D721Med (cell line): Measurements from ENCODE around the gene PRKCA.
"Not testable (repeated sequence)": the region's sequence is repeated elsewhere in the genome, so short reads cannot be mapped to it uniquely, and the experiment has no call there.

Experiments used
- DNase-seq: peaks from one replicate; pipeline ENCODE4 v3.0.0; 2011; ENCODE audit warnings: low spot score; ENCODE audit not compliant: insufficient read length
- FAIRE-seq: peaks from 2 replicates; lab custom pipeline; 2011; peaks lifted over from hg19 to GRCh38; lab: Jason Lieb, UNC
- TF ChIP-seq, protein P1 (sequence below): IDR thresholded peaks from 2 replicates; pipeline ENCODE4 v1.5.1; 2012; ENCODE audit warnings: mild to moderate bottlenecking, control low read depth; ENCODE audit not compliant: insufficient read depth; ENCODE audit errors: missing control alignments

Gene PRKCA

DNA sequence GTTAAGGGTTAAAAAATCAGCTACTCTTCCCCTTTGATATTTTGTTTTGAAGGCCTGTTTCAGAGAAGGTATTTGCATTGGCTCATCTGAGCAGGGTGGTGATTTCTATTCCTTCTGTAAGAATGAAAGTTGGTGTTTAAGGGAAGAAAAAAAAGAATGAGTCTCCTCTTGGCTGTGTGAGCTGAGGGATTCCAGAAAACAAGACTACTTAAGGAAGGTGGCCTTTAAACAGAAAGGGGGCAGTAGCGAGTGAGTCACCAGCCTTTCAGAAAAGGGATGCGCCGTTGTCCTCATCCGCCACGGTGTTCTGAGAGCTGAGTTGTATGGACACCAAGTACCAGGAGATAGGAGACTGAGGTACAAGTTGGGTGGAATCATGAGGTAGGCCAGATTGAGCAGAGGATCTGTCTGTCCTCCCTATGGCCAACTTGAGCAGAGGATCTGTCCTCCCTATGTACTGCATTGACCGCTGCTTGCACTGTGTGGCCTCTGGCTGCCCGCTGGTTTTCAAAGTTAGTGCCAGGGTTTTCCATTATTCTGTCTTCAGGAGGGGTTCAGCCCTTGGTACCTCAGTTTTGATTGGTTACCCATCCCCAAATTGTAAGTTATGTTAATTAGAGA, 8.2 kb downstream of the PRKCA start:
- no peak for DNase-seq
- TF ChIP-seq, protein P1, sequence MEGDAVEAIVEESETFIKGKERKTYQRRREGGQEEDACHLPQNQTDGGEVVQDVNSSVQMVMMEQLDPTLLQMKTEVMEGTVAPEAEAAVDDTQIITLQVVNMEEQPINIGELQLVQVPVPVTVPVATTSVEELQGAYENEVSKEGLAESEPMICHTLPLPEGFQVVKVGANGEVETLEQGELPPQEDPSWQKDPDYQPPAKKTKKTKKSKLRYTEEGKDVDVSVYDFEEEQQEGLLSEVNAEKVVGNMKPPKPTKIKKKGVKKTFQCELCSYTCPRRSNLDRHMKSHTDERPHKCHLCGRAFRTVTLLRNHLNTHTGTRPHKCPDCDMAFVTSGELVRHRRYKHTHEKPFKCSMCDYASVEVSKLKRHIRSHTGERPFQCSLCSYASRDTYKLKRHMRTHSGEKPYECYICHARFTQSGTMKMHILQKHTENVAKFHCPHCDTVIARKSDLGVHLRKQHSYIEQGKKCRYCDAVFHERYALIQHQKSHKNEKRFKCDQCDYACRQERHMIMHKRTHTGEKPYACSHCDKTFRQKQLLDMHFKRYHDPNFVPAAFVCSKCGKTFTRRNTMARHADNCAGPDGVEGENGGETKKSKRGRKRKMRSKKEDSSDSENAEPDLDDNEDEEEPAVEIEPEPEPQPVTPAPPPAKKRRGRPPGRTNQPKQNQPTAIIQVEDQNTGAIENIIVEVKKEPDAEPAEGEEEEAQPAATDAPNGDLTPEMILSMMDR = no peak
- no peak for FAIRE-seq

DNA sequence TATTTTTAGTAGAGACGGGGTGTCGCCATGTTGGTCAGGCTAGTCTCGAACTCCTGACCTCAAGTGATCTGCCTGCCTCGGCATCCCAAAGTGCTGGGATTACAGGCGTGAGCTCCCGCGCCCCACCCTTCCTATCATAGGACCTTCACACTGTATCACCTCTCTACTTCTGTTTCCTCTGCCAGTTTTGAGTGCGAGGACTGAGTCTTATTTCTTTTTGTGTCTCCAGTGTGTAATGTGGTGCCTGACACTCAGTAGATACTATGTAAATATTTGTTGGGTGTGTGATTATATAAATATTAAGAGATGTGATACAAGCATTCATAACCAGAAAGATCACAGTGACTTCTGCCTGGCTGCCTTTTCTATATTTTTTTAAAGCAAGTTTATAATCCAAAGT, 10.5 kb downstream of the PRKCA start:
- DNase-seq = no peak
- no peak for FAIRE-seq
- TF ChIP-seq, protein P1 = no peak

DNA sequence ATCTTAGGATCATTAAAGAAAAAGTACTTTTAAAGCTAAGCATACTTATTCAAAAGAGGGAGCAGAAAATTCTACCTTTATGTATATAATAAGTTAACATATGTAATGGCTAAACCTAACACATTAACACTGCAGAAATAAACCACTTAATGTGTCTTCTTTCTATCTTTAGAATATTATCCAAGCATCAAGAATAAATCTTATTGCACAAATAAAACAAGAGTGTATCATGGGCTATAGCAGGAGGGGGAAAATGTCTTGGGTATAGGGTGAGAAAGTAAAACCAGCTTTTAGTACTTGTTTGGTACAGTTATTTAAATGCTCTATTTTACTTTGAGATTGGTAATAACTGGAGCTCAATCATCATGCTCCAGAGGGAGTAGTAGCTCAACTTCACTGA, 10.9 kb downstream of the PRKCA start:
- FAIRE-seq (no peak), DNase-seq (no peak)
- TF ChIP-seq, protein P1 = no peak

DNA sequence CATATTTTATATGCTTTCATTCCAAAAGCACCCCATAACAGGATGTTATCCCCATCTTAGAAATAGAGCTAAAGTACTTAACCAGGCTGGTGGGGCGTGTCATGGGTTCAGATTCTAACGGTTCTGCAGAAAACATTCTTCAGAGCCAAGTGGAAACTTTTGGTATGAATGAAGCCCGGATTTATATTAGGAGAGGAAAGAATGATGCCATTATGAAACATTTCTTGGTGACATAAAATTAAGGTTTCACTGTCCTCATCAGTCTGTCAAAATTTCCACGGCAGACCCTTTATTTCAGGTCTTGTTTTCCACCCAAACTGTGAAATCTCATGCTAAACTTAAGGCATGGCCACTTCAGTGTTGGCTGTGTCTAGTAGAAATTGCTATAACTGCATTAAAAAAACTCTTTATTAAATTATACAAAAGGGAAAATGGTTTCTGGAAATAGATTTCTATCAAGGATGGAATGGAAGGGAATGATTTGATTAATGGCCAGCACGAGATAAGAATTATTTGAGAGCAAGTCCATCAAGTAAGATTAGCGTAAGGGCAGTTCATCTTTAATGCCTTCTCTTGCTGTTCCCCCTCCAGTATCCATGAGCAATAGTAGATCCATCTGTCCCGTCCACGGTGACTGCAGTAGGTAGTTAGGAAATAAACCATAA, 11.7 kb downstream of the PRKCA start:
- TF ChIP-seq, protein P1 = no peak
- no peak for DNase-seq
- no peak for FAIRE-seq

DNA sequence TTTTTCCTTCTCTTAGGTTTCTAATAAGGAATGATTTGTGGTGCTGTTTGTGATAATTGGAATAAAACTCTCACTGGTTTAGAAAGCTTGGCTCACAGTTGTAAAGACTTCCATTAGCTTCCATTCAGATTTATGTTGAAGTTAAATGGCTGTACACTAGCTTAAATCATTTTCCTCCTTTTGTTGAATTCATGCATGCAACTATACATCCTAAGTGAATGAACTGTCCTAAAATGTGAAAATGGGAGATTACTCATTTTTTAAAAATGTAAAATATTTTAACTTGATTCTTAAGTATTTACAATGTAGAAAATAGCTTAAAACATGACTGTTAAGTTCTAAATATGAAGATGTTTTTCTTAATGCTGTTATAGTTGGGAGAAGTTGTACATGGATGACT, 15.2 kb downstream of the PRKCA start:
- DNase-seq = no peak
- no peak for FAIRE-seq
- TF ChIP-seq, protein P1 = no peak

DNA sequence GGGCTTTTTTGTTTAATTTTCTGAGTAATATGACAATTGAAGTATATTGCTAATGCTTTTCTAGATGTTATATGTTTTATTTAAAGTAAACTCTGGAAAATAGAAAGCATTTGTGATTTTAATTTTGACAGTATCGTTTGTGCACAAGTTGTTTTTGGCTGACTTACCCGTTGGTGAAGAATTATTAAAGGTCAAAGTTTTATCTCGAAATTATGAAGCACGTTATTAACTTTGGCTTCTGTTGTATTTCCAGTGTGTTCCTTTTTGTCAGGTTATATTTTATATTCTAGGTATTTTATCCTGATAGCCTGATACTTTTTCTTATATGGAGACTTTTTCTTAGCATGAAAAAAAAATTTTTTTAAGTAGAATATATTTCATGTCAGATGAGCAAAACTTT, 16.8 kb downstream of the PRKCA start:
- DNase-seq = no peak
- no peak for FAIRE-seq
- TF ChIP-seq, protein P1 = no peak

DNA sequence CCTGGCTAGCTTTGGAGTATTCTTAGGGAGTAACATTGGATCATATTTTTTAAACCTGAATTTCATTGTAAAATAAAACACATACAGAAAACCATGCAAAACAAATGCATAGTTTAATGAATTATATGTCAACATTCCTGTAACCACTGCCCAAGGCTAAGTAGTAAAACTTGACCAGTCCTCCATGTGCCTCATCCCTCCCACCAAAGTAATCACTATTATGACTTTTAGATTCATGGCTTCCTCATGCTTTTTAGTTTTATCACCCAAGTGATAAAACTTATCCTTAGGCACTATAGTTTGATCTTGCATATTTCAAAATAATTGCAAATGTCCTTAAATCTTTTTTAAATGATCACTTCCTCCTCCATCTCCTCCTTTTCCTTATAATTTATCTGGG, 20.4 kb downstream of the PRKCA start:
- DNase-seq = no peak
- TF ChIP-seq, protein P1 = no peak
- no peak for FAIRE-seq

DNA sequence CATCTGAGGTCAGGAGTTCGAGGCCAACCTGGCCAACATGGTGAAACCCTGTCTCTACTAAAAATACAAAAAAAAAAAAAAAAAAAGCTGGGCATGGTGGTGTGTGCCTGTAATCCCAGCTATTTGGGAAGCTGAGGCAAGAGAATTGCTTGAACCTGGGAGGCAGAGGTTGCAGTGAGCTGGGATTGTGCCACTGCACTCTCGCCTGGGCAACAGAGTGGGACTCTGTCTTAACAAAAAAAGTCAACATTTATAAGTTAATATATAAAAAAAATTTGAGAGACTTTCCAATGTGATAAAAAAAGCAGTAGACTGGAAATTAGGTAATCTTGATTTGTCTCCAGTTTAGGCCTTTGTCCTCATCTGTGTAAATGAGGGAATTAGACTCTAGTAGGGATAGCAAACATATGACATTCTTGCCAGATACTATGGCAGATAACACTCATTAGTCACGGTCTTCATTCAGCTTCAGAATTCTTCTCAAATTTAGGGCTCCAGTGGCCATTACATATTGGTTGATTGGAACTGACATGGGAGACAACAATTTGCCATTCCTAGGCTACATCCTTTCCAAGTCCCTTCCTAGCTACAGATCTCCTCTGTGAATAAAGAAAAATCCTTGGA, 22.1 kb downstream of the PRKCA start:
- DNase-seq, FAIRE-seq: not testable (repeated sequence)
